ENCODE results near the gene CORO2A.

DNA sequence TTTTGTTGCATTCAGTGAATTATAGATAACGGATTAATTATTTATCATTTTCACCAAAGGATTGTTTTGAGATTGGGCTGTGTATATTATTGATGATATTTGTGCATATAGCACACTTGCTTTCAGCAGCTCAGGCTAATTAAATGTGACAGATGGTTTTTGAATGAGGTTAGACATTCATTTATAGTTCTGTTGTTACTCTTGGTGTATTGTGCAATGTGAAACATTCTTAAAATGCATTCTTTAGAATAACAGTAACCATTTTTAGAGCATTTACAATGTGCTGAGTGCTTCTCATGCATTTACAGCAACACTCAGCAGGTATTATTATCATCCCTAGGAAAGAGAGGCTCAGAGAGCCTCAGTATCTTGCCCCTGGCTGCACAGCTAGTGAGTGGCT is 112.1 kb downstream of the CORO2A start:
- TF ChIP-seq, protein P1, sequence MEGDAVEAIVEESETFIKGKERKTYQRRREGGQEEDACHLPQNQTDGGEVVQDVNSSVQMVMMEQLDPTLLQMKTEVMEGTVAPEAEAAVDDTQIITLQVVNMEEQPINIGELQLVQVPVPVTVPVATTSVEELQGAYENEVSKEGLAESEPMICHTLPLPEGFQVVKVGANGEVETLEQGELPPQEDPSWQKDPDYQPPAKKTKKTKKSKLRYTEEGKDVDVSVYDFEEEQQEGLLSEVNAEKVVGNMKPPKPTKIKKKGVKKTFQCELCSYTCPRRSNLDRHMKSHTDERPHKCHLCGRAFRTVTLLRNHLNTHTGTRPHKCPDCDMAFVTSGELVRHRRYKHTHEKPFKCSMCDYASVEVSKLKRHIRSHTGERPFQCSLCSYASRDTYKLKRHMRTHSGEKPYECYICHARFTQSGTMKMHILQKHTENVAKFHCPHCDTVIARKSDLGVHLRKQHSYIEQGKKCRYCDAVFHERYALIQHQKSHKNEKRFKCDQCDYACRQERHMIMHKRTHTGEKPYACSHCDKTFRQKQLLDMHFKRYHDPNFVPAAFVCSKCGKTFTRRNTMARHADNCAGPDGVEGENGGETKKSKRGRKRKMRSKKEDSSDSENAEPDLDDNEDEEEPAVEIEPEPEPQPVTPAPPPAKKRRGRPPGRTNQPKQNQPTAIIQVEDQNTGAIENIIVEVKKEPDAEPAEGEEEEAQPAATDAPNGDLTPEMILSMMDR (IDR thresholded peaks at IDR 0.05) = no peak
- TF ChIP-seq EZH2 (IDR thresholded peaks at IDR 0.05) (no peak), EZH2phosphoT487 (IDR thresholded peaks at IDR 0.05) (no peak)

Measured in neural progenitor cell (in vitro differentiated cells).